UCSD-AML1 (cell line): ENCODE data around the gene RNF138.
"Not testable (repeated sequence)": the region's sequence is repeated elsewhere in the genome, so short reads cannot be mapped to it uniquely, and the experiment has no call there.

Experiments
- DNase-seq: peaks from one replicate; lab custom pipeline; 2025; ENCODE audit not compliant: unreplicated experiment; lab: John Stamatoyannopoulos, UW

RNF138 gene

DNA sequence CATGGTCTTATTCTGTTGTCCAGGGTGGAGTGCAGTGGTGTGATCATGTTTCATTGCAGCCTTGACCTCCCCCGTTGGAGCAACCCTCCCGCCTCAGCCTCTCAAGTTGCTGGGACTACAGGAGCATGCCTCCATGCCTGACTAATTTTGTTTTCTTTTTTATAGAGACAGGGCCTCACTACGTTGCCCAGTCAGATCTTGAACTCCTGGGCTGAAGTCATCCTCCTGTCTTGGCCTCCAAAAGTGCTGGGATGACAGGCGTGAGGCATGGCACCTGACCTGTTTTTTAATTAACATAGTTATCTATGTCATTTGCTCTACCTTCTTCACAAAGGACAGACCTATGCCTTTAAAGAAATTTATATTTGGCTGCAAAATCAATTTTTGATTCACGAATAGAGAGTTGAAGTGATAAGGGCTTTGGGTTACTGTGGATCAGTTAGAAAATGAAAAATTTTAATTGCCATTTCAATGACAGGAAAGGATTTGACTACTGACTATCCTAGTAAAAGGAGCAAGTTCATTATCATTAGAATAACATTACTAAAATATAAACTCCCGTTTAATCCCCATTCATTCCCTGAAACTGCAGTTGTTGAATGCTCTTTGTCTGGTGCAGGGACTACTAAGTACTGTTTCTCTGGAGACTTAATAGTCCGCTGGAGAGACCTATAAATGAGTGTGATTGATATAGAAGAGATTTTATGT lies 3.7 kb downstream of the RNF138 start:
- DNase-seq: no peak

DNA sequence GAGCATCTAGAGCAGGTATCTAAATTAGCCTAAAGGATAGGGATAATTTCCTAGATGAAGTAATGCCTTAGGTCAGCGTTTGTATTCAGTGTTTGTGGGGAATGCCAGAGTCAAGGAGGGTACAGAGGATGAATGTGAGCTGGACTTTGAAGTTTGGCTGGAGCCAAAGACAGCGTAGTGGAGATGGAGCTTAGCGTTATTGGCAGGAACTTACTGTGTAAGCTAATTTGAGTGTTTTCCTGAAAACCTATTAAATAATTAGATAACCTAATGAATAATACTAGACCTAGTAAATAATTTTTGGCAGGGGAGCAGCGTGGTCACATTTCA lies 4.2 kb downstream of the RNF138 start:
- DNase-seq: no peak

DNA sequence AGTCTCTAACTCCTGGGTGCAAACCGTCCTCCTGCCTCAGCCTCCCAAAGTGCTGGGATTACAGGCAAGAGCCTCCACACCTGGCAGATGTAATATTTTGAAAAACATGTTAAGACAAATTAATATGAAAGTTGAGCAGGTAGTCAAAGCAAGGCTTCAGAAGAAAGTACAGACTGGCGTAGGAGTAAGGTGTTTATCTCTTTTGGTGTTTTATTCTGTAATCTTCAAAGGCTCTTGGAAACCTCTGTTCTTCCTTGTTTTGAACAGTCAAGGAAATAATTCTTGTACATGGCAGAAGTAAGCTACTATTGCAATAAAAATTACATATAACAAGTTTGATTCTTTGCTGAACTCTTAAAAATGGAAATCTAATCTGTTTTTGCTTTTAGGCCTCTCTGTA lies 5.3 kb downstream of the RNF138 start:
- DNase-seq: no peak

- DNase-seq: no peak
Measured at GRCh38 chr18:32104516-32104915, 12.8 kb downstream of the RNF138 start.

GRCh38 chr18:32110005-32110404 lies 18.3 kb downstream of the RNF138 start:
- no peak for DNase-seq

DNA sequence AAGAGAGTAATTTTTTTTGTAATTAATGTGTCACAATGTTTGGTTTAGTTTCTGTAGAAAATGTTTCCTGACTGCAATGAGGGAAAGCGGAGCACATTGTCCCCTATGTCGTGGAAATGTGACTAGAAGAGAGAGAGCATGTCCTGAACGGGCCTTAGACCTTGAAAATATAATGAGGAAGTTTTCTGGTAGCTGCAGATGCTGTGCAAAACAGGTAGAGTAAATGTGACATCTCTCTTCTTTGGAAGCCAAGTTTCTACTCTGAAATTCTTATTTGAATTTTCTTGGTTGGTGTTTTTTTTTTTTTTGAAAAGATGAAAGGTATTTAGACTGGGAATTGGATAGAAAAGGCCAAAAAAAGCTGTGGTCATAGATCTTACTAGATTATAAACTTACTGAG lies 20.0 kb downstream of the RNF138 start:
- DNase-seq: no peak

- no peak for DNase-seq
Measured at GRCh38 chr18:32112826-32113225, 21.2 kb downstream of the RNF138 start.

DNA sequence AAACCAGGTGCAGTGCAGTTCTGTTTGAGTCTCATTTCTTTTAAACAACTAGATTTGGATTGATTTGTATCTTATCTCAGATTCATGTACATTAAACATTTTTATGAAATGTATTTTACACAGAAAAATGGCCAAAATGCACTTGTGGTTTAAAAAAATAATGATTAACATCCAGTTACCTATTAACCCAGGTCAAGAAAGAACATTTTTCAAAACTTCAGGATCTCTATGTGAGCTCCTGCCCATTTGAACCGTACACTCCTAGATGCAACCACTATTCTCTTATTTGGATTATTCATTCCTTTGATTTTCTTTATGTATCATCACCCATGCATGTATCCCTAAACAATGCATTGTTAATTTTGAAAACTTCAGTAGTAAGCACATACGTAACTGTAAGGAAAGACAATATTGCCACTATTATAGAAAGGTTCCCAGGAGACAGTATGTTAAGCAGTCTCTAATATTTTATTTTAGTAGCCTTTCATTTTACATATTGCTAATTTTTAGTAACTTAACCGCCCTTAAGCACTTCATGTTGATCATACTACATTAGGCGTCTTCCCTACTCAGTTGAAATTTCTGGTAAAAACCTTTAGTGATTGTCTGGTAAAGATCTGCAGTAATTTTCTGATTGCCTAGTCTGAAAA lies 22.7 kb downstream of the RNF138 start:
- DNase-seq: no peak

- DNase-seq: no peak
Measured at GRCh38 chr18:32122039-32122438, 30.4 kb downstream of the RNF138 start.

DNA sequence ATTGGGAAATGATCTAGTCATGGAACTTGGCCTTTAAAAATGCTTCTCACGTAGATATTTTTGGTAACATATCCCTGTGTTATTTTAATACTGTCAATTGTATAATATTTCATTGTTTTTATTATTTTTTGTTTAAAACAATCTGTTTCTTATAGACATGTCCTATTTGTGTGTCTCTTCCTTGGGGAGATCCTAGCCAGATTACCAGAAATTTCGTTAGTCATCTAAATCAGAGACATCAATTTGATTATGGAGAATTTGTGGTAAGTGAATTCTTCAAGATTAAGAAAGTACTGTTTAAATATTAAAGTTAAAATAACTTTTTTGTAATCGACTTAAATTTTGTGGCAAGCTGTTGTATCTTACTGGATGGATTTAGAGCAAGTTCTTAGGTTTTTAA lies 34.9 kb downstream of the RNF138 start:
- no peak for DNase-seq

- no peak for DNase-seq
Measured at GRCh38 chr18:32135625-32136024, 44.0 kb downstream of the RNF138 start.

DNA sequence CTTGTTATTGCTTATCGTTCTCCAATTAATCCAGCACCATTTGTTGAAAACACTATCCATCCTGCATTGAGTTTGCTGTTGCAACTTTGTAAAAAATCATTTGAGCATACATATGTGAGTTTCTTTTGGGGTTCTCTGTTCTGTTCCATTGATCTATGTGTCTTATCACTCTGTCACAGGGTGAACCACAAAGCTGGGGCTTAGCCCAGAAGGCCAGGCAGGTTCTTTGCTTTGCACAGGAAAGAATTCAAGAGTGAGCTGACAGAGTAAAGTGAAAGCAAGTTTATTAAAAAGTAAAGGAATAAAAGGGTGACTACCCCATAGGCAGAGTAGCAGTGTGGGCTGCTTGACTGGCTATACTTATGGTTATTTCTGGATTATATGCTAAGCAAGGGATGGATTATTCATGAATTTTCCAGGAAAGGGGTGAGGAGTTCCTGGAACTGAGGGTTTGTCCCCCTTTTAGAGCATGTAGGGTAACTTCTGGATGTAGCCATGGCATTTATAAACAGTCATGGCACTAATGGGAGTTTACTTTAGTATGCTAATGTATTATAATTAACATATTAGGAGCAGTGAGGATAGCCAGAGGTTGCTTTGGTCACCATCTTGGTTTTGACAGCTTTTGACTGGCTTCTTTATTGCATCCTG lies 46.8 kb downstream of the RNF138 start:
- no peak for DNase-seq

DNA sequence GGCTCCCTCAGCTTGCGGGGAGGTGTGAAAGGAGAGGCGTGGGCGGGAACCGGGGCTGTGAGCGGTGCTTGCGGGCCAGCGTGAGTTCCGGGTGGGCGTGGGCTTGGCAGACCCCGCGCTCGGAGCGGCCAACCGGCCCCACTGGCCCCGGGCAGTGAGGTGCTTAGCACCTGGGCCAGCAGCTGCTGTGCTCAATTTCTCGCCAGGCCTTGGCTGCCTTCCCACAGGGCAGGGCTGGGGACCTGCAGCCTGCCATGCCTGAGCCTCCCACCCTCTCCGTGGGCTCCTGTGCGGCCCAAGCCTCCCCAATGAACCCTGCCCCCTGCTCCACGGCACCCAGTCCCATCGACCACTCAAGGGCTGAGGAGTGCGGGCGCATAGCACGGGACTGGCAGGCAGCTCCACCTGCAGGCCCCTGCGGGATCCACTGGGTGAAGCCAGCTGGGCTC lies 48.2 kb downstream of the RNF138 start:
- DNase-seq: no peak

DNA sequence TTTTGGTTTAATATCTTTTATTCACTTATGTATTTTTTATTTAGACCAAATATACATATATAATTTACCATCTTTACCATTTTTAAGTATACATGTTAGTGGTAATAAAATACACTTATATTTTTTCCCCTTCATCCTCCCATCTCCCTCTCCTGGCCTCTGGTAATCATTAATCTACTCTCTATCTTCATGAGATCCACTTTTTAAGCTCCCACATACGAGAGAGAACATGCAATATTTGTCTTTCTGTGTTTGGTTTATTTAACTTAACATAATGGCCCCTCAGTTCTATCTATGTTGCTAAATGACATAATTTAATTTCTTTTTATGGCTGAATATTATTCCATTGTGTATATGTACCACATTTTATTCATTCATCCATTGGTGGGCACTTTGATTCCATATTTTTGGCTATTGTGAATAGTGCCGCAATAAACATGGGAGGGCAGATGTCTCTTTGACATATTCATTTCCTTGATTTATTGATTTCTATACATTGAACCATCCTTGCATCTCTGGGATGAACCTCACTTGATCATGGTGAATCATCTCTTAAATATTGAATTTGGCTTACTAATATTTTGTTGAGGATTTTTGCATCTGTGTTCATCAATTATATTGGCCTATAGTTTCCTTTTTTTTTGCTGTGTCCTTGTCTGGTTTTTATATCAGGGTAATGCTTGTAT lies 56.7 kb downstream of the RNF138 start:
- no peak for DNase-seq

DNA sequence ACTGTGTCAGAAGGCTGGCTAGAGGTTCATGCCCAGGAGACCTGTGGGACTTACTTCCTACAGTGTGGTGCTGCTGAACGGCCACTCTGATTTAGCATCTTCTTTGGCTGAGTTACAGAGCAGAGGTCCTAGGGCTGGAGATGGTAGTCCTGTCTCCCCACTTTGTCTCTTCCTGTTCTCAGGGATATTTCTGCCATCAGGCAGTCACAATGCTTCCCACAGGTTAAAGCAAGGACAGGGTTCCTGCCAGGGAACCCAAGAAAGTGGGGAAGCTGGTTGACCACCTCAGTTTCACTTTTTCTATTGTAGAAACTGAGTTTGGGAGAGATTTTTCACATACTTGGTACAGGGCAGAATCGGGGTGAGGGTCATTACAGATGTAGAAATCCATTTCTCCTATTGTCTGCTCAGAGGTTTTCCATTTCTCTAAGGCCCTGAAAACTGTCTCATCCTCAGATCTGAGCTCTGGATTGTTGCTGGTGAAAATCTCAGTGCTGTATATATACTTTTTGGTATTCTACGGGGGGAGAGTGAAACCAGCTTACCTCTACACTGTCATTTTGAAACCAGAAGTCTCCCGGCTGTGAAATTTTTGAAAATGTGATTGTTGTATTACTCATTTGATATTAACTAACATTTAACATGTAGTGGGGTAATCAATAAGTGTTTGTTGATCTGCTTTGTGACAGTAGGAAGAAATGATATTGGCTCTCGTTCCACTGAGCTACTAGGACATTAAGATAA lies 61.2 kb downstream of the RNF138 start:
- DNase-seq: no peak

DNA sequence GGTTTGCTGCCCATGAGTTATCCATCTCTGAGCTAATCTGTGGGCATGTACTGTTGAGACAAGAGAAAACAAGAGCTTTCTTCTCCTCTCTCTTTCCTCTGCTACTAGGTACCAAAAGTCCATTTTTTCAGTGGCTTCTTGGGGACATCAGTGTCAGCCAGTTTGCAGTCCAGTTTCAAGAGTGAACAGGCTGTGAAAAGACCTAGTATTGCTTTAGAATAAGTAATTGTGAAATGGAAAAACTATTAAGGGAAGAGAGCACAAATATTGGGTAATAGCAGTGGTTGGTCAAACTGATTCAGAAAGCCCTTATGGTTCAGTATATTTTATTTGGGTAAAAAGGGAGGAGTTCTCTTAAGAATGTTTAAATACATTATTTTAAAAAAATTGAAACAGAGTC lies 65.2 kb downstream of the RNF138 start:
- no peak for DNase-seq

DNA sequence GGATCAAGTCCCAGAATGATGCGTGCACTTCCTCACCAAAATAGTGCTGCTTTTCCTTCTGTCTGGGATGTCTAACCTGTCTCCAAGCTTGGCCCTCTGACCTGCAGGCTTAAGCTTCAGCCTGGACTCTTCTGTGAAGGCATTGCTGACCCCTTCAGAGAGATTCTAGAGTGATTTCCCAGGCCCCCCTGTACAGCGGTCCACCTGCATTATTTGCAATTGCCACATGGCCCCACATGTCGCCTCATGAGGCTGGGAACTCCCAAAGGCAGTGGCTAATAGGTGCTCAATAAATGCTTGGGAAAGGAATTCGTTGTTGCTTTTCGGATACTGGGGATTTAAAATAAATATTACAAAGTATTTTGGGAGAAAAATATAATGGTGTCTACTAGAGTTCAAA lies 65.9 kb downstream of the RNF138 start:
- DNase-seq: no peak

- DNase-seq: peak; percentile 64
Measured at GRCh38 chr18:32158108-32158624, 66.5 kb downstream of the RNF138 start.

DNA sequence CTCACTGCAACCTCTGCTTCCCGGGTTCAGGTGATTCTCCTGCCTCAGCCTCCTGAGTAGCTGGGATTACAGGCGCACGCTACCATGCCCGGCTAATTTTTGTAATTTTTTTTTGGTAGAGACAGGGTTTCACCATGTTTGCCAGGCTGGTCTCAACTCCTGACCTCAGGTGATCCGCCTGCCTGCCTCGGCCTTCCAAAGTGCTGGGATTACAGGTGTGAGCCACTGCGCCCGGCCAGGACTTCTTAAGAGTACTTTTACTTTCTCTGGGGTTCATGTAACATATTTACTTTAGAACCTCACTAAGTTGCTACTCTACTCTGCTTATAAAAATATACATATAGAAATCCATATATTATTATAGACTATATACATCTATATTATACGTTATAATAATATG lies 67.0 kb downstream of the RNF138 start:
- DNase-seq: not testable (repeated sequence)

DNA sequence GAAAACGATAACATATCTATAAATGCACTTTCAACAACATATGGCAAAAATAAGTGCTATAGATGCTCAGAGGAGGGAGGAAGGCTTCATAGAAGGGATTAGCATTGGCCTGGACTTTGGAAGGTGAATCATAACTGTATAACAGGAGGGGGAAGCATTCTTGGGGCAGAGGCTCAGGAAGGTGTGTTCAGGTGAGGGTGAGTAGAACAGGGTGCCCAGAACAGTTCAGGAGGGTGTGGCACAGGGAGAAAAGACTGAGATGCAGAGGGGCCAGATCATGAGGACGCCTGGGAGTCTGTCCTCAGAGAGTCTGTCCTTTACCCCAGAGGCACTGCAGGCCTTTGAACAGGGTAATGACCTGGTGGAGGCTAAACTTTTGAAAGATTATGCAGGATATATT lies 68.9 kb downstream of the RNF138 start:
- no peak for DNase-seq
